NCI-H524 treated with DMSO at 0.1 percent for 48 hours (cell line): Measurements from ENCODE around the gene TBC1D25.

Source experiments
- DNase-seq: peaks from one replicate; lab custom pipeline; 2025; lab: John Stamatoyannopoulos, UW

The TBC1D25 gene

GRCh38 chrX:48601741-48602394 lies 62.4 kb downstream of the TBC1D25 start:
- no peak for DNase-seq

DNA sequence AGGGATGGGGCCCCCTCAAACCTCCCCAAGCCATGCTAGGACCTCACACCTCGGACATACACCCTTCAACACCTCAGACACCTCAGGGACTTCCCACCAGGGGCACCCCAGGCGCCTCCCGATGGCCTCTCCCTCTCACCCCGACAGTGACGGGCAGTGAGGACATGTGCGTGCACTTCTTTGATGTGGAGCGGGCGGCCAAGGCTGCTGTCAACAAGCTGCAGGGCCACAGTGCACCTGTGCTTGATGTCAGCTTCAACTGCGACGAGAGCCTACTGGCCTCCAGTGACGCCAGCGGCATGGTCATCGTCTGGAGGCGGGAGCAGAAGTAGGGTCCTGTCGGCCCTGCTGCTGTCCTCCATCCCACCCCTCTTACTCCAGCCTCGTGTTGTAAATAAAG lies 65.2 kb downstream of the TBC1D25 start:
- no peak for DNase-seq

DNA sequence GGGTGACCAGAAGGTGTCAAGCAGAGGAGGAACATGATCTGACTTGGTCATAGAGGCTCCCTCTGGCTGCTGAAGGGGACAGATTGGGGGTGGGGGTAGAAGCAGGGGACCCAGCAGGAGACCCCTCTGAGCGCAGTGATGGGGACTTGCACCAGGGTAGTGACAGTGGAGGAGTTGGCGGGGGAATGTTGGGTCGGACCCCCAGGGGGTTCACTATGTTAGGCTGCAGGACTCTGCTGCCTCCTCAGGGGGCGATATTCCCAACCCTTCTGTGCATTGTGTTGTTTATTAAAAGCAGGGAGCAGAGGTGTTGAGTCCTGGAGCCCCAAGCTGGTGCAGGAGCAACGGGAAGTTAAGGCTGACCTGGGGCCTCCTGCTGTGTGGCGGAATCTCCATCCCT lies 66.6 kb downstream of the TBC1D25 start:
- no peak for DNase-seq

GRCh38 chrX:48611703-48612102 lies 72.2 kb downstream of the TBC1D25 start:
- no peak for DNase-seq
